GM23338 (cell line): Measurements from ENCODE around the gene NOP16. TPM values are rescaled to one million over a fixed set of nuclear protein-coding genes. Genes with fewer than 3 reads are reported as not detected.
A peak's percentile ranks its signal among the peaks of the same experiment; 100 is the strongest.

Experiments
- ATAC-seq: fragments of 200-7000 bp; cut with Tn5 transposase; 3 replicates; pipeline ENCODE4 v1.9.1; 2020
- DNase-seq: peaks from one replicate; pipeline ENCODE4 v3.0.0-alpha.2; 2015; ENCODE audit warnings: low spot score
- H2AFZ ChIP-seq: fragments of 200-600 bp; sonication (generic); 2 replicates; pipeline ENCODE4 v1.8.0; 2016; ENCODE audit warnings: antibody characterized with exemption, mild to moderate bottlenecking, moderate library complexity
- H3F3A ChIP-seq: fragments of 200-600 bp; sonication (generic); replicated peaks from 2 replicates; pipeline ENCODE4 v1.8.0; 2017; ENCODE audit warnings: antibody characterized with exemption, mixed run types, low read depth
- H3K27ac ChIP-seq: fragments of 200-600 bp; sonication (generic); 2 replicates; pipeline ENCODE4 v1.6.1; 2016; ENCODE audit warnings: low read depth
- H3K27me3 ChIP-seq: fragments of 200-600 bp; sonication (generic); 2 replicates; pipeline ENCODE4 v1.8.0; 2016; ENCODE audit warnings: mild to moderate bottlenecking, mixed run types, moderate library complexity; ENCODE audit not compliant: insufficient read depth
- H3K36me3 ChIP-seq: fragments of 200-600 bp; sonication (generic); 2 replicates; pipeline ENCODE4 v1.8.0; 2016; ENCODE audit warnings: mild to moderate bottlenecking; ENCODE audit not compliant: insufficient read depth
- H3K4me1 ChIP-seq: fragments of 200-600 bp; sonication (generic); 2 replicates; pipeline ENCODE4 v1.8.0; 2016; ENCODE audit warnings: mild to moderate bottlenecking, moderate library complexity; ENCODE audit not compliant: insufficient read depth
- H3K4me2 ChIP-seq: fragments of 200-600 bp; sonication (generic); 2 replicates; pipeline ENCODE4 v1.7.1; 2017; ENCODE audit warnings: mixed run types
- H3K4me3 ChIP-seq: fragments of 200-600 bp; sonication (generic); 2 replicates; pipeline ENCODE4 v1.6.1; 2016; ENCODE audit warnings: mixed run types
- H3K79me2 ChIP-seq: fragments of 200-600 bp; sonication (generic); replicated peaks from 2 replicates; pipeline ENCODE4 v1.8.0; 2017; ENCODE audit warnings: mild to moderate bottlenecking; ENCODE audit not compliant: insufficient read depth
- H3K9me2 ChIP-seq: fragments of 200-600 bp; sonication (generic); 2 replicates; pipeline ENCODE4 v1.8.0; 2017; ENCODE audit not compliant: insufficient read depth
- H4K20me1 ChIP-seq: fragments of 200-600 bp; sonication (generic); replicated peaks from 2 replicates; pipeline ENCODE4 v1.8.0; 2017; ENCODE audit warnings: mild to moderate bottlenecking; ENCODE audit not compliant: insufficient read depth
- H3K27ac Mint-ChIP-seq: 2 replicates; pipeline ENCODE4 v1.8.0; 2020; ENCODE audit warnings: inconsistent platforms, mild to moderate bottlenecking, moderate library complexity, mixed read lengths
- H3K27me3 Mint-ChIP-seq: 3 replicates; pipeline ENCODE4 v1.8.0; 2022; ENCODE audit warnings: low read depth, mild to moderate bottlenecking, moderate library complexity, mixed read lengths, inconsistent platforms; ENCODE audit not compliant: insufficient read depth, poor library complexity
- H3K36me3 Mint-ChIP-seq: 3 replicates; pipeline ENCODE4 v1.8.0; 2021; ENCODE audit warnings: low read depth, mild to moderate bottlenecking, inconsistent platforms, moderate library complexity, mixed read lengths
- H3K4me1 Mint-ChIP-seq: 3 replicates; pipeline ENCODE4 v1.8.0; 2020; ENCODE audit warnings: mild to moderate bottlenecking, inconsistent platforms, mixed read lengths
- H3K4me3 Mint-ChIP-seq: 3 replicates; pipeline ENCODE4 v1.8.0; 2021; ENCODE audit warnings: moderate library complexity, mild to moderate bottlenecking, inconsistent platforms, mixed read lengths
- H3K9me3 Mint-ChIP-seq: 3 replicates; pipeline ENCODE4 v1.8.0; 2020; ENCODE audit warnings: moderate library complexity, mild to moderate bottlenecking, inconsistent platforms, mixed read lengths
- CREB1 ChIP-seq: fragments of 250-450 bp; sonication (Bioruptor Pico); IDR thresholded peaks from 2 replicates; pipeline ENCODE4 v1.5.0; 2020; ENCODE audit warnings: low read depth, mild to moderate bottlenecking, moderate library complexity
- CTCF ChIP-seq, 2 experiments: fragments of 200-600 bp in 1 of 2; sonication (generic) in 1 of 2; conservative IDR thresholded peaks; 2 replicates each; pipeline versions ENCODE4 v1.5.1 to v1.6.1; 2016 to 2017; ENCODE audit warnings: antibody characterized with exemption in 2 of 2, low read depth in 2 of 2, mild to moderate bottlenecking in 2 of 2, moderate library complexity in 1 of 2
- POLR2AphosphoS5 ChIP-seq: IDR thresholded peaks from 2 replicates; pipeline ENCODE4 v1.6.1; 2016; ENCODE audit warnings: antibody characterized with exemption, low read depth
- STAT1 ChIP-seq: IDR thresholded peaks from one replicate; pipeline ENCODE4 v1.6.1; 2016; ENCODE audit warnings: antibody characterized with exemption; ENCODE audit not compliant: unreplicated experiment
- ZNF331 ChIP-seq: fragments of 250-450 bp; sonication (Bioruptor Pico); IDR thresholded peaks from 2 replicates; pipeline ENCODE4 v1.5.0; 2020; ENCODE audit warnings: low read depth, mild to moderate bottlenecking, moderate library complexity
- polyA plus RNA-seq: library from polyadenylated mRNA; unstranded; fragments of >200 nt; fragmentation: Nextera tagmentation; extraction: Ambion mirVana; gene quantifications from 2 replicates; pipeline ENCODE4 v1.2.1, GENCODE V29; 2016
- total RNA-seq: library from RNA; depleted of rRNA; stranded (reverse); fragments of >200 nt; shearing (Covaris generic); gene quantifications from 2 replicates; pipeline ENCODE4 v1.2.3, GENCODE V29; 2014

NOP16 gene
- total and polyA plus RNA-seq, 2 experiments from 2014 or later: 43.4 to 181 TPM

GRCh38 chr5:176416965-176417364, 28.6 kb upstream of the NOP16 start:
- Mint-ChIP-seq H3K4me1 (0 out of 3 replicates have a peak, but pooled peaks cover 3% of the 10 kb centered on the region), H3K4me3 (peak overlapping the region; percentile 63), H3K9me3 (peaks cover 34% of the 10 kb centered on the region), H3K27ac (no peak overlapping the region), H3K36me3 (peaks cover 13% of the 10 kb centered on the region), H3K27me3 (peaks cover 16% of the 10 kb centered on the region)
- no peak for TF ChIP-seq ZNF331 (CRISPR knock-in tag)
- no peak for TF ChIP-seq POLR2AphosphoS5
- Histone ChIP-seq H2AFZ (peak overlapping the region; percentile 99), H3K9me2 (0 out of 2 replicates have a peak, but pooled peaks cover 2% of the 10 kb centered on the region), H4K20me1 (peaks cover 7% of the 10 kb centered on the region), H3F3A (0 out of 2 replicates have a peak, but pooled peaks cover 4% of the 10 kb centered on the region), H3K4me2 (peak overlapping the region; percentile 70), H3K27me3 (peaks cover 29% of the 10 kb centered on the region), H3K27ac (no peak overlapping the region), H3K4me1 (0 out of 2 replicates have a peak, but pooled peaks cover 3% of the 10 kb centered on the region), H3K36me3 (0 out of 2 replicates have a peak, but pooled peaks cover 3% of the 10 kb centered on the region), H3K4me3 (peak overlapping the region; percentile 85), H3K79me2 (no peaks in the 10 kb centered on the region)
- DNase-seq (no peak), ATAC-seq (no peak; the same call in 2 of the 3 replicates)

- H3K27ac ChIP-seq: no peak within 1 kb of the TSS
- H3K4me1 Mint-ChIP-seq: 0 out of 3 replicates have a peak, but pooled peaks cover 3% of the 10 kb centered on the region
Measured at GRCh38 chr5:176415952-176416924, 27.8 kb upstream of the NOP16 start, which contains the start of gene CLTB. Gene CLTB (minus strand): TSS chr5:176416539. CDS start chr5:176416363, 176 bp downstream.

More at GRCh38 chr5:176415952-176416924, 27.8 kb upstream of the NOP16 start, which contains the start of gene CLTB:
- Histone ChIP-seq H4K20me1 (peaks cover 7% of the 10 kb centered on the region), H3F3A (0 out of 2 replicates have a peak, but pooled peaks cover 4% of the 10 kb centered on the region), H3K4me1 (0 out of 2 replicates have a peak, but pooled peaks cover 3% of the 10 kb centered on the region), H3K36me3 (0 out of 2 replicates have a peak, but pooled peaks cover 3% of the 10 kb centered on the region), H3K79me2 (no peaks in the 10 kb centered on the region), H3K4me2 (peak within 1 kb of the TSS; percentile 92), H2AFZ (peak within 1 kb of the TSS; percentile 99), H3K9me2 (0 out of 2 replicates have a peak, but pooled peaks cover 2% of the 10 kb centered on the region), H3K27me3 (peaks cover 29% of the 10 kb centered on the region), H3K4me3 (peak within 1 kb of the TSS; percentile 85)
- Mint-ChIP-seq H3K4me3 (peak within 1 kb of the TSS; percentile 67), H3K27ac (no peak within 1 kb of the TSS), H3K9me3 (peaks cover 28% of the 10 kb centered on the region), H3K27me3 (peaks cover 14% of the 10 kb centered on the region), H3K36me3 (peaks cover 9% of the 10 kb centered on the region)
- DNase-seq: peak; percentile 93
- peak; percentile 97 for ATAC-seq
- TF ChIP-seq CREB1 (CRISPR knock-in tag) (peak; percentile 97), CTCF (conservative IDR thresholded peaks at IDR 0.05; ENCODE audit: low read depth in 2 of 2) (peak in 1 of 2 experiments; percentile 78), STAT1 (no peak), POLR2AphosphoS5 (0 out of 2 replicates have a peak, but pooled peaks have one; percentile 27)
